ENCODE results near the gene MED16.

DNA sequence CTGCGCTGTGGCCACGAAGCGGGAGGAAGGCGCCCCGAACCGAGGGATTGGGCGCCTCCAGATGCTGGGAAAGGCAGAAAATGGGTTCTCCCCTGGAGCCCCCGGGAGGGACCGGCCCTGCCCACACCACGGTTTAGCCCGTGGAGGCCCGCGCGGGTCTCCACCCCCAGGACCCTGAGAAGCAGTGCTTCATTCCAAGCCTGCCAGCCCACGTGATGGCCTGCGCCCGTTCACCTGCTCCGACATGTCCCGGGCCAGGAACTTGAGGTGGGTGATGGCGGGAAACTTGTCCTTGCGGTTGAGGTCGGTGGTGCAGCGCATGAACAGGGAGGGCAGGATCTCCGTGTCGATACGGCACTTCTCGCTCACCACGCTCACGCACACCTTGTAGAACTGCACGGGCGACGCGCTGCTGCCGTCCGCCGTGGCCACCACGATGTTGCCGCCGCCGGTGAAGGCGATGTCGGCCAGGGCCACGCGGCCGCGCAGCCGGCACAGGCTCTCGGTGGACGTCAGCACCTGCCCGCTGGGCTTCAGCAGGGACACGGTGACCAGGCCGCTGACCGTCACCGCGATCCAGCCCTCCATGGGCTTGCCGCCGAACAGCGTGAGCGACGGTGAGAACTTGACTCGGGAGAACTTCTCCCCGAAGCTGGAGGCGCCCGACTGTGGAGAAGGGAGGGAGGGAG lies 7.3 kb downstream of the MED16 start:
- TF ChIP-seq, protein P1, sequence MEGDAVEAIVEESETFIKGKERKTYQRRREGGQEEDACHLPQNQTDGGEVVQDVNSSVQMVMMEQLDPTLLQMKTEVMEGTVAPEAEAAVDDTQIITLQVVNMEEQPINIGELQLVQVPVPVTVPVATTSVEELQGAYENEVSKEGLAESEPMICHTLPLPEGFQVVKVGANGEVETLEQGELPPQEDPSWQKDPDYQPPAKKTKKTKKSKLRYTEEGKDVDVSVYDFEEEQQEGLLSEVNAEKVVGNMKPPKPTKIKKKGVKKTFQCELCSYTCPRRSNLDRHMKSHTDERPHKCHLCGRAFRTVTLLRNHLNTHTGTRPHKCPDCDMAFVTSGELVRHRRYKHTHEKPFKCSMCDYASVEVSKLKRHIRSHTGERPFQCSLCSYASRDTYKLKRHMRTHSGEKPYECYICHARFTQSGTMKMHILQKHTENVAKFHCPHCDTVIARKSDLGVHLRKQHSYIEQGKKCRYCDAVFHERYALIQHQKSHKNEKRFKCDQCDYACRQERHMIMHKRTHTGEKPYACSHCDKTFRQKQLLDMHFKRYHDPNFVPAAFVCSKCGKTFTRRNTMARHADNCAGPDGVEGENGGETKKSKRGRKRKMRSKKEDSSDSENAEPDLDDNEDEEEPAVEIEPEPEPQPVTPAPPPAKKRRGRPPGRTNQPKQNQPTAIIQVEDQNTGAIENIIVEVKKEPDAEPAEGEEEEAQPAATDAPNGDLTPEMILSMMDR (IDR thresholded peaks at IDR 0.05; ENCODE audit: borderline replicate concordance, extremely low read depth, low read length, poor library complexity, severe bottlenecking): no peak
- no peak for TF ChIP-seq EZH2 (IDR thresholded peaks at IDR 0.05; ENCODE audit: borderline replicate concordance, low read depth, low read length, severe bottlenecking)
